ENCODE results near the gene NEUROG3. TPM values are rescaled to one million over a fixed set of nuclear protein-coding genes. Genes with fewer than 3 reads are reported as not detected.

Gene NEUROG3
- polyA plus RNA-seq, 1 donor, result 3.1 TPM

DNA sequence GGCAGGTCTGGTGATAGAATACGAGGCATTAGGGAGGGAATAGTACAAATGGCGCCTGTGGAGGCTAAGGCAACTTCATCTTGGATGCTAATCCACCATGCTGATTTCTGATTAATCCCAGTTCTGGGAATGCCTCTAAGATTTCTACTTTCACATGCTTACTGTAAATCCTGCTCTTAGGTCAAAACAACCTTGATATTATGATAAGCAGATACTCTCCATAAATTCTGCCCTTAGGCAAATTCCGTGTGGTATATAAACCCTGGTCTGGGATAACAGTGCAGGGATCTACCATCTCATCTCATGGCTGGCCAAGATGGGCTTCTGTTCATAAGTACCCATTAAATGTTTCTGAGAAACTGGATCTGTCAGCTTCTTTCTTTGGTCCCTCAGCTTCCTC is 11.4 kb upstream of the NEUROG3 start:
- no peaks in the 10 kb centered on the region for H3K36me3 ChIP-seq (ENCODE audit: control insufficient read depth, insufficient read depth, low read length)
- peaks cover 38% of the 10 kb centered on the region for H3K27me3 ChIP-seq (ENCODE audit: control insufficient read depth, insufficient read depth, low read length)
- no peak overlapping the region for H3K27ac ChIP-seq (ENCODE audit: low read length)
- WGBS (ENCODE audit: insufficient coverage, low lambda C conversion rate), result no CpG with 5 or more reads among the region's 3 CpGs
- no peaks in the 10 kb centered on the region for H3K4me1 ChIP-seq (ENCODE audit: control insufficient read depth, insufficient read depth, low read length)
- no peak overlapping the region for H3K4me3 ChIP-seq (ENCODE audit: low read length)
- DNase-seq, result no peak
- no peaks in the 10 kb centered on the region for H3K9me3 ChIP-seq (ENCODE audit: control insufficient read depth, low read depth, low read length)

GRCh38 chr10:69583106-69583505 is 9.9 kb upstream of the NEUROG3 start:
- Histone ChIP-seq H3K4me1 (ENCODE audit: control insufficient read depth, insufficient read depth, low read length) (no peaks in the 10 kb centered on the region), H3K36me3 (ENCODE audit: control insufficient read depth, insufficient read depth, low read length) (no peaks in the 10 kb centered on the region), H3K4me3 (ENCODE audit: low read length) (no peak overlapping the region), H3K27me3 (ENCODE audit: control insufficient read depth, insufficient read depth, low read length) (peaks cover 45% of the 10 kb centered on the region), H3K9me3 (ENCODE audit: control insufficient read depth, low read depth, low read length) (no peaks in the 10 kb centered on the region), H3K27ac (ENCODE audit: low read length) (no peak overlapping the region)
- WGBS (ENCODE audit: insufficient coverage, low lambda C conversion rate), result no CpG with 5 or more reads among the region's 2 CpGs
- DNase-seq, result no peak

- no peak for DNase-seq
- no peaks in the 10 kb centered on the region for H3K36me3 ChIP-seq (ENCODE audit: control insufficient read depth, insufficient read depth, low read length)
- no peak overlapping the region for H3K27ac ChIP-seq (ENCODE audit: low read length)
- H3K4me3 ChIP-seq (ENCODE audit: low read length), result no peak overlapping the region
- H3K9me3 ChIP-seq (ENCODE audit: control insufficient read depth, low read depth, low read length), result no peaks in the 10 kb centered on the region
- WGBS (ENCODE audit: insufficient coverage, low lambda C conversion rate), result no CpG with 5 or more reads among the region's 5 CpGs
- H3K27me3 ChIP-seq (ENCODE audit: control insufficient read depth, insufficient read depth, low read length), result peaks cover 61% of the 10 kb centered on the region
- no peaks in the 10 kb centered on the region for H3K4me1 ChIP-seq (ENCODE audit: control insufficient read depth, insufficient read depth, low read length)
Measured at GRCh38 chr10:69580435-69580834, 7.2 kb upstream of the NEUROG3 start.

DNA sequence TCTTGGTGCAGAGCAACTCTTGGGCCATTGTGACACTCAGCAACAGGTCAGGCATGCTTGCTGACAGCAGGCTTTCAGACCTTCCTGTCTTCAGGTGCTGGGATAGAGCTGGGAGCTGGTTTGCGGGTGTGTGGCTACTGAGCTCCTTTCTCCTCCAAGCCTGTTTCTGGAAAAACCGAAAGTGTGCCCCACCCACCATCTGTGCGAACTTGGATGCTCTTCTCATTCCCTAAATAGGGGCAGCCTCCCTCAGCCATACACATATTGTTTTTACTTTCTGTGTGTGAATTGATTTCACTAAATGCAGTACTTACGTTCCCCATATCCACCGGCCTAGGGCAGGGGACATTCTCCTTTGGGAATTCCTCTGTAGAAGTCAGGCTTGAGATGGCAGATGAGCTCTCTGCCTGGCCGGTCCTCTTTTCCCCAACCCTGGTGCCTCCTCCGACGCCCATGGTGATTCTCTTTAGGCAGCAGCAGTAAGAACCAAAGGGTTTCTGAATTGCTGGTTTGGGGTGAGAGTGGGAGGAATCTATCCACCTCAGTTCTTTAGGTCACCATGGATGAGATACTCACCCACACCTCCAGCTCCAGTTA is 6.3 kb upstream of the NEUROG3 start:
- no peak overlapping the region for H3K4me3 ChIP-seq (ENCODE audit: low read length)
- DNase-seq, result no peak
- no peaks in the 10 kb centered on the region for H3K9me3 ChIP-seq (ENCODE audit: control insufficient read depth, low read depth, low read length)
- H3K27ac ChIP-seq (ENCODE audit: low read length), result no peak overlapping the region
- no CpG with 5 or more reads among the region's 8 CpGs for WGBS (ENCODE audit: insufficient coverage, low lambda C conversion rate)
- no peaks in the 10 kb centered on the region for H3K4me1 ChIP-seq (ENCODE audit: control insufficient read depth, insufficient read depth, low read length)
- H3K27me3 ChIP-seq (ENCODE audit: control insufficient read depth, insufficient read depth, low read length), result peaks cover 70% of the 10 kb centered on the region
- no peaks in the 10 kb centered on the region for H3K36me3 ChIP-seq (ENCODE audit: control insufficient read depth, insufficient read depth, low read length)

DNA sequence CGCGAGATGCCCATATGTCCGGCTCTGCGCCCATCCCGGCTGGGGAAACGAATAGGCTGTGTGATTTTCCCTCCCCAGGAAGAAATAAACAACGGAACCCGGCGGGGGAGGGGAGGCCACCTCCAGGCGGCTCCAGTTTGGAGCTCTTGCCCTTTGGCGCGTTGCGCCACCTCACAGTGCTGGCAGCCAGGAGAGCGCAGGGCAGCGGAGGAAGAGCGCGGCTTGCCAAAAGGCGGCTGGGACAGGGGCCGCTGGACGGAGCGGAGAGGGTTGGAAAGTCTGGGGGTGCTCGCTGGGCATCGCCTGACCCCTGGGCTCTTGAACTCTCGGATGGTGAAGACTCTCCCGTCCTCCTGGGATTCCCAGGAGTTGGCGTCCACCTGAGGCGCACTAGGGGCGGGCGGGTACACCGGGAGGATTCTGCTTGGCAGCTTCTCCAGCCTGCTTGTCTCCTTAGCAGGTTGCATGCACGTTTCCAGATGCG is 5.3 kb upstream of the NEUROG3 start:
- H3K27ac ChIP-seq (ENCODE audit: low read length), result no peak overlapping the region
- H3K36me3 ChIP-seq (ENCODE audit: control insufficient read depth, insufficient read depth, low read length), result no peaks in the 10 kb centered on the region
- no peaks in the 10 kb centered on the region for H3K9me3 ChIP-seq (ENCODE audit: control insufficient read depth, low read depth, low read length)
- peaks cover 80% of the 10 kb centered on the region for H3K27me3 ChIP-seq (ENCODE audit: control insufficient read depth, insufficient read depth, low read length)
- no peak for DNase-seq
- no peaks in the 10 kb centered on the region for H3K4me1 ChIP-seq (ENCODE audit: control insufficient read depth, insufficient read depth, low read length)
- H3K4me3 ChIP-seq (ENCODE audit: low read length), result no peak overlapping the region
- WGBS (ENCODE audit: insufficient coverage, low lambda C conversion rate), result no CpG with 5 or more reads among the region's 32 CpGs

- Histone ChIP-seq H3K4me1 (ENCODE audit: control insufficient read depth, insufficient read depth, low read length) (no peaks in the 10 kb centered on the region), H3K36me3 (ENCODE audit: control insufficient read depth, insufficient read depth, low read length) (no peaks in the 10 kb centered on the region), H3K9me3 (ENCODE audit: control insufficient read depth, low read depth, low read length) (no peaks in the 10 kb centered on the region), H3K27me3 (ENCODE audit: control insufficient read depth, insufficient read depth, low read length) (peaks cover 87% of the 10 kb centered on the region), H3K4me3 (ENCODE audit: low read length) (no peak overlapping the region), H3K27ac (ENCODE audit: low read length) (no peak overlapping the region)
- no CpG with 5 or more reads among the region's 51 CpGs for WGBS (ENCODE audit: insufficient coverage, low lambda C conversion rate)
- peak in 1 of 2 donors; percentile 54 for DNase-seq
Measured at GRCh38 chr10:69577268-69578232, 4.3 kb upstream of the NEUROG3 start.

DNA sequence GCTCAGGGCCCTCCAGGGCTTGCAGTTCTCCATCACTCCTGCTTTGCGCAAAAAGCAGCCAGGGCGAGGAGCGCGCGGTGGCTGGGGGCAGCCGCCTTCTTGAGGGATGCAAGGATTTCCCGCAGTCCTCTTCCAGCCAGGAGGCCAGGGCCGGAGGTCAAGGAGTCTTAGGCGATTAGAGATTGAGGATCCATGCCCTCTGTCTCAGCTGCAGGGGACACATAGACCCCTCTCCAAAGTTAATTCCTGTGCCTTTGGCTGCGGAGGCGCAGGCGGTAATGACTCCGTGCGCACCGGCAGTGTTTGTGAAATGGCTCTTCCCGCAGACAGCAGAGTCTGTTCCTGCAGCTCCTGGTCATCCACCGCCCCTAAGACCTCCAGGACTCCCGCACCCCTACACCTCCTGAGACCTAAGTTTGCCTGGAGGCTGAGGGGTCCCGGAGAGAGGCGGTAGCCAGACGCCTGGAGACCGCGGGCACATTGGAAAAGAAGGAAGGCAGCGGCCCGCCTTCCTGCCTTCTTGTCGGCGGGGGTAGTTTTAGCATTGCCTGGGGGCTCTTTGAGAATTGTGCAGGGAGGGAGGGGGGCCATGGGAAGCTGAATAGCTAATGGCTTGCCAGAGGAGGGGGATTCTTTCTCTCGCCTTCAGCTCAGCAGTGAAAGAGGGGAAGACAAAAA is 3.3 kb upstream of the NEUROG3 start:
- WGBS (ENCODE audit: insufficient coverage, low lambda C conversion rate), result no CpG with 5 or more reads among the region's 28 CpGs
- Histone ChIP-seq H3K27ac (ENCODE audit: low read length) (no peak overlapping the region), H3K27me3 (ENCODE audit: control insufficient read depth, insufficient read depth, low read length) (peaks cover 97% of the 10 kb centered on the region)

GRCh38 chr10:69575164-69575722 is 2.0 kb upstream of the NEUROG3 start:
- no peak overlapping the region for H3K27ac ChIP-seq (ENCODE audit: low read length)
- H3K27me3 ChIP-seq (ENCODE audit: control insufficient read depth, insufficient read depth, low read length), result peaks cover 98% of the 10 kb centered on the region
- DNase-seq, result no peak
- no CpG with 5 or more reads among the region's 5 CpGs for WGBS (ENCODE audit: insufficient coverage, low lambda C conversion rate)
- H3K9me3 ChIP-seq (ENCODE audit: control insufficient read depth, low read depth, low read length), result peaks cover 3% of the 10 kb centered on the region
- no peaks in the 10 kb centered on the region for H3K4me1 ChIP-seq (ENCODE audit: control insufficient read depth, insufficient read depth, low read length)
- H3K36me3 ChIP-seq (ENCODE audit: control insufficient read depth, insufficient read depth, low read length), result no peaks in the 10 kb centered on the region
- H3K4me3 ChIP-seq (ENCODE audit: low read length), result no peak overlapping the region

More for the DNA sequence above, 3.3 kb upstream of the NEUROG3 start:
- Histone ChIP-seq H3K9me3 (ENCODE audit: control insufficient read depth, low read depth, low read length) (peaks cover 3% of the 10 kb centered on the region), H3K4me1 (ENCODE audit: control insufficient read depth, insufficient read depth, low read length) (no peaks in the 10 kb centered on the region), H3K36me3 (ENCODE audit: control insufficient read depth, insufficient read depth, low read length) (no peaks in the 10 kb centered on the region), H3K4me3 (ENCODE audit: low read length) (no peak overlapping the region)
- DNase-seq, result peak in 1 of 2 donors; percentile 18

DNA sequence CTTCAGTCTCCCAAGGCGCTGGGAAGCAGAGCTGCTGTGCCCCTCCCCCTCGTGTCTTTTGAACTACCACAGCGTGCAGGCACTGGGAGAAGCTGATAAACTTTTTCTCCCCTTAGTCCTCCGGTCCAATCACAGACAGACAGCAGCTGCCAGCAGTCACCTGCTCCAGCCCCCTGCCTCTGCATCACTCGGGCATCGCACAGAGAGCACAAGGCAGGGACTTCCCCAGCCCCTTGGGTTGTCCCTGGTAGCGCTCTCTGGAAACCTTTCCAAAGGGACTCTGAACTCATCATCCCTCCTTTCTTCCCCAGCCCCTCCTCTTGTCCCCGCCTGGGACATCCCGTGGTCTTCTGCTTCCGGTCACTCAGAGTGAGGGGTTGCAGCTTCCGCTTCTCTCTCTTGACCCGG is 1.4 kb upstream of the NEUROG3 start:
- Histone ChIP-seq H3K4me1 (ENCODE audit: control insufficient read depth, insufficient read depth, low read length) (no peaks in the 10 kb centered on the region), H3K36me3 (ENCODE audit: control insufficient read depth, insufficient read depth, low read length) (no peaks in the 10 kb centered on the region), H3K27me3 (ENCODE audit: control insufficient read depth, insufficient read depth, low read length) (peaks cover 99% of the 10 kb centered on the region), H3K9me3 (ENCODE audit: control insufficient read depth, low read depth, low read length) (peaks cover 3% of the 10 kb centered on the region), H3K27ac (ENCODE audit: low read length) (no peak overlapping the region), H3K4me3 (ENCODE audit: low read length) (no peak overlapping the region)
- no CpG with 5 or more reads among the region's 12 CpGs for WGBS (ENCODE audit: insufficient coverage, low lambda C conversion rate)
- DNase-seq, result peak in 1 of 2 donors; percentile 8

All from large intestine (tissue), 3 donors.